Activated CD4-positive, CD25-positive, alpha-beta regulatory T cell treated with anti-CD3 and anti-CD28 coated beads, Interleukin-2, amount 50 U/mL, for 24 hours (primary cell): ENCODE measurements around the gene SNORC.

Source experiments
- ATAC-seq, 2 donors: fragments of 150-1000 bp; cut with Tn5 transposase; one replicate each; pipeline ENCODE4 v1.10.0; 2021; ENCODE audit warnings: mild to moderate bottlenecking in 1 of 2, moderate library complexity in 1 of 2

Gene SNORC

DNA sequence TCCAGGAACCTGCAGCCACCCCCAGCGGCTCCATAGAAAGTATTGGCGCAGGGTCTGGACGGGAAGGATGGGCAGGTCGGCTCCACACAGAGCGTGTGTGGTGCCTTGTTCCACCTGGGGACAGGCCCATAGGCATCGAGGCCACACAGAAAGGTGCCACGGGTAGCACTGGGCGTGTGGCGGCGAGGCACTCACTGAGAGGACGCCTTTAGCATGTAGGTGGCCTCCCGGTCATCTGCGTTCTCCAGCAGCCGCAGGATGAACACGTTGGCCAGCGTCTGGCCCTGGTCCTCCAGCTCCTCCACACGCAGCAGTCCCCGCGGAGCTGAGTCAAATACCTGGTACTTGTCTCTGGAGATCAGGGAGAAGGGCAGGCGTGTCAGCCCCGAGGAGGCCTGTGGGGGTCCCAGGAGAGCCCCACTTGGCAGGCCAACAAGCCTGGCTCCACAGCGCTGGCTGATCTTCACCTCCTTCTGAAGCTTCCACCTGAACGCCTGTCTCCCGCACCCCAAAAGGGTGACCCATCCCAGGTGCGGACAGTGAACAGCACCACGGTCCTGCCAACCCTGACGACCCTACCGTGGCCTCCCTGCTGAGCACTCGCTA lies 13.2 kb downstream of the SNORC start:
- ATAC-seq: no peak

DNA sequence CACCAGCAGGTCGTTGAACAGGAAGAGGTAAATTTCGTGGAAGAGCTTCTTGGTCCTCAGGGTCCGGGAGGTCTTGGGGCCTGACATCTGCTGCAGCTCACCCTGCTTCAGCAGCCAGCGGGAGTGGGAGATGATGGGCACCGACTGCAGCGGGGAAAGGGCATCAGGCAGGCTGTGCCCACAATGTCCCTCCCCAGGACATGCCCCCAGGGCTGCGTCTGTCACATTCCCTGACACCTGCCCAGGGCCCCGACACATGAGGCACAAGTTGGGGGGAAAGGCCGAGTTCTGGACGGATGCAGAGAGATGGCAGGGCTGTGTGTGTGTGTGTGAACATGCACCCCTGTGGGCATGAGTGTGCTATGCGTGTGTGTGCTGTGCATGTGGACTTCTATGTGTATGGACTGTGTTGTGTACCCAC lies 13.9 kb downstream of the SNORC start:
- no peak for ATAC-seq

DNA sequence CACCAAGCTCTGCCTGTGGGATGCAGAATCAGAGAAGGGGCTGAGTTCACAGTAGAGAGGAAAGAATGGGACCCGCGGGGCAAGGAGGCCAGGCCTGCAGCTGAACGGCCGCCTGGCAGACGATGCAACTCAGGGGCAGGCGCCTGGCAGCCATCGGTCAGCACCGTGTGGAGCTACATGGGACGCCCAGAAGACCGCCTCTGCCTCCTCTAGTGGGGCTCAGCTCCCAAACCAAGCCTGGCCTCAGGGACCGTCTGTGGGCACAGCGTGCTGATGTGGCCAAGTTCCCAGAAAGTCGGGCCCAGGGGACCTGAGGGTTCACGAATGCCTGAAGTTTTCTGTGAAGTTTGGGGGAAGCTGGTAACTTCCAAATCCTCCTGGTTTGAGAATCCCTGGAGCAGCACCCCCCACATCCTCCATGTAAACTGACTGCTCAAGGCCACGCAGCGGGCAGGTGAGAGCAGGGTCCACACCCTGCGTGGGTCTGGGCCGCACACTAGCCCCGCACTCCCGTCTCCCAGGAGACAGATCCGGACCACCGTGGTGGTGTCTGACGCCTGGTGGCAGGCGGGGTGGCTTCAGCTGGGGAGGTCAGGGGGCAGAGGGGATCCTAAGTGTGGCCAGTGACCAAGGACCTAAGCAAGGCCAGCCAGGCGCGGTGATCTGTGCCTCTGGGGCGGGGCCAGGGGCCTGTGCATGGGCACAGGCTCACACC lies 14.6 kb downstream of the SNORC start:
- no peak for ATAC-seq

DNA sequence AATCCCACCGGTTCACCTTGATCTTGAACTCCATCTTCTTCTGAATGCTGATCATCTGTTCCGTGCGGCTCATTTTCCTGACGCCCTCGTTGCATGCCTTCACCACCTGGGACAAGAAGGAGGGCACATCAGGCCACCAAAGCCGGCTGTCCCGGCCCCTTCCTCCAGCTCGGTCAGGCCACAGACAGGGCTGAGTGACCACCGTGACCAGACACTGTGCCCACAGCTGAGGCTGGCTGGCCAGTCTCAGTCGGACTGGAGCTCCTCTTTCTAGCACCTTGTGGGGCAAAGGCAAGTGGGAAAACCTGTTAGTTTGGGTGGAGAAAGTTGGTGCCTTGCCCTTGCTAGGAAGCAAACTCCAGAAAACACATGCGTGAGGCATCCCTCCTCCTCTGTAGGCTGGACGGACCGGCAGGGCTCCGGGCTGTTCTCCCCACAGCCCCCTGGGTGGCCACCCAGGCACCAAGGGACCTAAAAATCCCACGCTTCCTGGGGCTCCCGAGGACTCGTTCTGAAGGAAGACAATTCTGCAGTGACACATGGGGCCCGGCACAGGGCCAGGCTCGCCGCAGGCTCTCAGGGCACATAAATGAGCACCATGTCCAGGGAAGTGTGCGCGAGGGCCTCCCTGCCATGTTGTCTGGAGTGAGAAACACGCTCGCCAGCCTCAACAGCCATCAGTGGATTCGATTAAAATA lies 15.3 kb downstream of the SNORC start:
- no peak for ATAC-seq

DNA sequence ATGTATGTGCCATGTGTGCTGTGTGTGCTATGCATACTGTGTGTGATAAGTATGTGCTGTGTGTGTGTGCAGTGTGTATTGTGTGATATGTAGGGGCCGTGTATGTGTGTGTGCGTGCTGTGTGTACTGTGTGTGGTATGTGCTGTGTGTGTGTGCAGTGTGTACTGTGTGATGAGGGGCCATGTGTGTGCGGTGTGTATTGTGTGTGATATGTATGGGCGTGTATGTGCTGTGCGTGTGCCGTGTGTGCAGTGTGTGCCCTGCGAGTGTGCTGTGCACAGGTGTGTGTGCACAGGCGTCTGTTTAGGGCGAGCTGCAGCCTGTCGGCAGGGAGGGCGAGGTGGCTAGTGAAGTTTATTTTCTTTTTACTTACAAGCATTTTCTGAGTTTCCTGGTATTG lies 16.1 kb downstream of the SNORC start:
- no peak for ATAC-seq

DNA sequence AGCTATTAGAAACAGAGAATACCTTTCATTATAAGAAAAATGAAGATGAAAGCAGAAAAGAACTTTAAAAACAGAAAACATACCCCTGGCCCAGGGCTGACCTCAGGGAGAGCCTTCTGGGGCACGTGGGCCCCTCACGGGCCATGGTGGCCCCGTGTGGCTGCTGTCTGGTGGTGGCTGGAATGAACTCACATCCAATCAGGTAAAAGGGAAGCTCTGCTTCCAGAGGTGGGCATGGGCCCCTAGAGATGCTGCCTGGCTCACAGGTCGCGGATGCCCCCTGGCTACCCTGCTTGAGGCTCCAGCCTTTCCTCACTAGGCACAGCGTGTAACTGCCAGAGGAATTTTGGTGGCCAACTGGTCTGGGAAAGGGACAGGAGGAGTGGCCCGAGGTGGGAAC lies 16.6 kb downstream of the SNORC start:
- ATAC-seq: no peak

DNA sequence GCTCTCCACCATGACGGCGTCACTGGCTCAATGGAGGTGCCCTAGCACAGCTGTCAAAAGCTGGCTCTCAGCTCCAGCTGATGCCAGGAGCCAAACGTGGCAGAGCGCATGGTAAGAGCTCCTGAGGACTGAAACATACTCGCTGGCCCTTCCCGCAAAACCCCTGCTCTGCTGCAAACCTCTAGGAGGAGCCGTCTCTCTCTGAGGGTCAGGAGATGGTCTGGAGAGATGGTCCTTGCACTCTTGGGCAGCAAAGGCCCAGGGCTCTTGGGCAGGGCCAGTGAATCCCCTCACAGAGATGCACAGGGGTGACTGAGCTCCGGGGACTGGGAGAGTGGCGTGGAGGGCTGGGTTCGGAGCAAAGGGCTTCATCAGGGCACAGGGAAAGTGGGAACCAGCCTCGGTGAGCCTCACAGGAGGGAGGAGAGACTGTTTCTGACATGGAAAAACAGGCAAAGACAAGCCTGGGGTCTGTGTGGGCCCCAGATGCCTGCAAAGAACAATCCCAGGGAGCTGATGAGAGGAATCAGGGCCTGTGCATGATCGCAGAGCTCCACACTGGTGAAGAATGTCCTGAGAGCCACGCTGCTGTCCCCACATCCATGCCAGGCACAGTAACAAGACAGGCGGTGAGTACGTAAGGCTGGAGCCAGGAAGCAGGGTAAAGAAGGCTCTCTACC lies 17.2 kb downstream of the SNORC start:
- no peak for ATAC-seq

DNA sequence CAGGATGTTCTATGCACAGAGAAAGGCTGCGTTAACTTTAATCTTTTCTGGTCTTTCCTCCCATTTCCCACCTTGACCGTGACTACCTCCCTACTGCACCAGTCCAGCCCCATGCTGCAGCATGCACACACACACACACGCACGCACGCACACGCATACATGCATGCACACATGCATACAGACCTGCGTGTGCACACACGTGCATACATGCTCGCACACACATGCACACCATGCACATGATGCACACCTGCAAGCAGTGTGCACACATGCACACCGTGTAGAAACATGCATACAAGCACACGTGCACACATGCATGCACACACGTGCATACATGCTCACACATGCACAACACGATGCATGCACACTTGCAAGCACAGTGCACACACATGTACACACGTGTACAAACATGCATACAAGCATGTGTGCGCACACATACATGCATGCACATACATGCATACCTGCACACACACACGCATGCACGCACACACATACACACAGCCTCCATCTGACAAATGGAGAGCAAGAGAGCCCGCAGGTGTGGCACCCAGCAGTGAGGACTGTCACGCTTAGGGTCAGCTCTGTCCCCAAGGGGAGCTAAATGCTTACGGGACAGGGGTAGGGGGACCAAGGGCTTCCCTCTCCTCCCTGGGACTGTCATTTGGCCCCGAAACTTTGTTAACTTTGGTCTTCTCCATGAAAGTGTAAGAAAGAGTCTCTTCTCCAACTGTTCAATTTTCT lies 18.2 kb downstream of the SNORC start:
- no peak for ATAC-seq

DNA sequence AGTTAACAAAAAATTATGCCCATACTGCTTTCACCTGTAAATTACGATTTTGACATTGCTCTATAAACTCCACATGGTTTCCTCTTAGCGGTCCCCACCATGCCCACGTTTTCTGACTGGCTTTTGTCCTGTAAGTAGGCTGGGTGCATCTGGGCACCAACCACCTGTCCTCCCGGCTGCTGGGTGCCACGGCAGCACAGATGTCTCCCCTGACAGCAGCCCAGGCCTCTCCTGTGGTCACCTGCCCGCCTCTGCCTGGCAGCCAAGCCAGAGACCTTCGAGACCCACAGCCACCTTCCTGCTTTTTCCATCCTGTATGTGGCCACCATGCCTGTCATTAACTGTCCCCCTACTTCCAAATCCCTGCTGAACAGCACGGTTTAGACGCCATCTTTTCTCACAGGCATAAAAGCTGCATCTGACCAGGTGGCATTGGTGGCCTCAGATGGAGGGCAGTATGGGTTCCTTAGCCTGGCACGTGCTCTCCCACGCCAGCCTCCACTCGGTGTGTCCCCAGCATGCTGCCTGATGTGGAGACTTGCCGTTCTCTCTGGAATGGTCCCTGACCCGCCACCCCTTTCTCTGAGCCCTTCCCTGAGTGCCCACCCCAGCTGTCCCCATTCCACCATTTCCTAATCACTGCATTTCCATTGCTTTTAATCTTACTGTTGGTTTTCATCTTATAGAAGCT lies 18.9 kb downstream of the SNORC start:
- ATAC-seq: no peak

DNA sequence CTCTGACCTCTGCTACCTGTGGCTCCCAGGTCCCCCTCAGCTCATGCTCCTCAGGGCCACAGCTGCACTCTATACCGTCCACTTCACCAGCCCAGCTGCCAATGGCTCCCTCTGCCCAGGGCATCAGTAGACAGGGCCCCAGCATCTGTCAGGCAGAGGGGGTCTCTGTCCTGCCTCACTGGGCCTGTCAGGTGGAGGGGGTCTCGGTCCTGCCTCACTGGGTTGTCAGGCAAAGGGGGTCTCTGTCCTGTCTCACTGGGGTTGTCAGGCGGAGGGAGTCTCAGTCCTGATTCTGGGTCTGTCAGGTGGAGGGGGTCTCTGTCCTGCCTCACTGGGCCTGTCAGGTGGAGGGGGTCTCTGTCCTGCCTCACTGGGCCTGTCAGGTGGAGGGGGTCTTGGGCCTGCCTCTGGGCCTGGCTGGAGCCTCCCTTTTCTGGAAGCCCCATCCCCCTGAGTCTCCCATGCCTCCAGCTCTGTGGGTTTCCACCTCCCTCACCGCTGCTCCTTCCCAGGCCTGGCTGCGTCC lies 19.9 kb downstream of the SNORC start:
- no peak for ATAC-seq

DNA sequence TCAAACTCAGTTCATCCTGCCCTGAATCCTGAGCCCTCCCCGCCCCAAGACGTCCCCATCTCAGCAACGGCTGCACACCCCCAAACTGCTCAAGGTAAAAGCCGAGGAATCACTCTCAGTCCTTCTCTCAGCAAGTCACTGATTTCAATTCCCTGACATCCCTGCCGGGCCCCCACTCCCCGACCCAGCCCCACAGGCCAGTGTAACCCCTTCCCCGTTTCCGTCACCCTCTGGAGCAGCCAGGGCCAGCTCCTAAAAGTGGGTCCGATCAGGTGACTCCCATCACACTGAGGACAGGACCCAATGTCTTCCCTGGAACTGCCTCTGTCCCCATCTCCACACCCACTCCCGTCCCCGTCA lies 20.5 kb downstream of the SNORC start:
- ATAC-seq: no peak

DNA sequence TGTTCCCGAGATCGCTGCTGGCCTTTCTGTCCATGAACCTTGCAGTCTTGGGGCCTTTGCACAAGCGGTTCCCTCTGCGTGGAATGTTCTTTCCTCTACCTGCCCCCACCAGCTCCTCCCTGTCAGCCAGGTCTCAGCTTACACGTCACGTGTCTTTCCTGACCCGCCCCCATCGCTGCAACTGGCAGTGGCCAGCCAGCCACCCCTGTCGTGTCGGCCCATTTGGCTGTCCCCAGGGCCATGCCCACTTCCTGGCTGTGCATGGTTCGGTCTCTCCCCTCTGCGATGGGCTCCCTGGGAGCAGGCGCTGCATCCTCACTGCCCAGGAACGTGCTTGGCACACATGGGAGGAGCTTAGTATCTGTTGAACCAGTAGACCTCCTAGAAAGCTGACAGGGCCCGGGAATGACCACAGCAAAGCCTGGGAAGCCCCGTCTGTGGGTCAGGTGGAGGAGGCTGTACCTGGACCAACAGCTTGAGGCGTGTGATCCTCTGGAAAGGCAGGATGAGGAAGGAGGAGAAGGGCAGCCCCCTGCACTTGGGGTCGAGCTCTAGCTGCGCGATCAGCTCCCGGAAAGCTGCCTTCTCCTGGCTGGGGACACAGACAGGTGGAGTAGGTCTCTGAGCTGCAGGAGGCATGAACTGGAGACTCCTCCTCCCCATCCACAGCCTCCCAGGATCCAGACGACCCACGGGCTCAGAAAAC lies 21.0 kb downstream of the SNORC start:
- no peak for ATAC-seq

DNA sequence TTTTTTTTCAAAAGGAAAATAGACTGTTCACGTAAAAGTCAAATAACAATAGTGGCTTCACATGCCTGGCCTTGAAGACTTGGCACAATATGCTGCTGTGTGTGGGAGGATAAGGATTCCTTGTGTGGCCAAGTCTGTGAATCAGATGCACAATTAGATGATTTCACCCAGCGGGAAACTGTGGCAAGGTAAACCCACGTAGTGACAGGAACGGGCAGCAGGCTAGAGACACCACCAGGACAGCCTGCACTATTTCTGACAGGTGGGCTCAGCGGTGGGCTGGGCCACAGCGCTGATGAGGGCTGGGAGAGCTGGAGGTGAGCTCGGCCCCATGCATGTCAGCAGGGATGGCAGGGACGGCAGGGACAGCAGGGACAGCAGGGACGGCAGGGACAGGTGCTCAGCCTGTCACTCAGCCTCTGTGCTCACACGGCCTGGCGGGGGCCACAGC lies 21.6 kb downstream of the SNORC start:
- no peak for ATAC-seq

DNA sequence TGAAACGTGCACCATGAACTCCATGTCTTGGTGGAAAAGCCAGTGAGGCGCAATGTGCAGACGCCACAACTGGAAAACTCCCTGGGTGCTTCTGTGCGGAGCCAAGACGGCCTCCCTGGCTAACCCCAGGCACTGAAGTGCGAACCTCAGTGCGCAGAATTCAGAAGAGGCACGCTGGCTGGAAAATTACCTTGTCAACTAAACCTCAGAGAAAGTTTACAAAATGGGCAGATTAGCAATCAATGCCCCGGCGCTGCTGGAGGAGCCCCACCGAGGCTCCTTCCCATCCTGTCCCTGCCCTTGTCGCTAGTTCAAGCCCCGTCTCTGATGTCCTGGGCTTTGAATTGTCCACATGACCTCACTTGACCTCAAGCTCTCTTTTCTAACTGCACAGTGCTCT lies 22.2 kb downstream of the SNORC start:
- no peak for ATAC-seq

DNA sequence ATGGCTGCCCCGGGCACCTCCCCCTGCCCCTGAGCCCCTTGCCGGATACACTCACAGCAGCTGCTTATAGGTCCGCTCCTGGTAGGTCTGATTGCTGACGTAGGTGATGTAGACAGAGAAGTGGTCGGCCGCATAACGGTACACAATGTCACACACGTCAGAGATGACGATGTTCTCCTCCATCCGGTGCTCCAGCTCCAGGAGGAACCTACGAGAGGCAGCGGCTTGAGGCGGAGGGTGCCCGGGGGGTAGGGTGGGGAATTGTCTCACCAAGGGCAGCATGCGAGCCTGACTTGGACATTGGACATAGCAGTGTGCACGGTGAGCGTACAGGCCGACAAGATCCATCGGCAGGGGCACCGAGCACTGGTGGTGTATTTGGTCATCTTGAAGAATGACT lies 22.8 kb downstream of the SNORC start:
- ATAC-seq: no peak

DNA sequence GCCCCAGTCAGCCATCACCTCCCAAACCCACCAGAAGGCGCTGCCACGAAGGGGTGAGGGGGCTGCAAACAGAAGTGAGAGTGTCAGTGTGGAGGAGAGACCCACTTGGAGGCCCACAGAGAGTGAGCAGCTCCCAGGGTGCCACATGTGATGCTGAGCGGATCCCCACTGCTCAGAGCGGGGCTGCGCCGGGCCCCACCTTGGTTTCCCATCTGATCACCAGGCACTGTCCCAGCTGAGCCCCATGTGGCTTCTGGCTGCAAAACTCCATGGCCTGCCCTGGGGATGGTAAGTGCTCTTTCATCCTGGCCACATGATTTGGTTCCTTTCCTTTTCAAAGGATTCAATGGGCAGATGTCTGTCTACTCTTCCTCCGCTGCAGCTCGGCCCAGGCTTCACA lies 23.8 kb downstream of the SNORC start:
- no peak for ATAC-seq

DNA sequence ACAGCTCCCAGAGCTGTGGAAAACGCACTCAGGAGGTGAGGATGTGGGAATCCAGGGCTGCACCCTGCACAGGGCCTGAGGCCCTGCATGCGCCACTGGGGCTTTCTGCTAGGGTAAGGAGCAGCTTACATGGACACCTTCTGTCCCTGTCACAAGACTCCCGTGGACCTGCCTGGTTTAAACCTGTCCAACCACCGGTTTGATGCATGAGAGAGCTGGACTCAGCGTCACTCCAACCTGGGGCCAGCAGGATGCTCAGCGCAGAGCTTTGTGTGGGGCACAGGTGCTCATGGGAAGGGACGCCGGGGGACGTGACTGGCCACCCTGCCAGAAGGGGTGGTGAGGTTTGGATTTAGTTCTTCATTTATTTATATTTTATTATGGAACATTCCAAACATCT lies 24.2 kb downstream of the SNORC start:
- ATAC-seq: no peak

DNA sequence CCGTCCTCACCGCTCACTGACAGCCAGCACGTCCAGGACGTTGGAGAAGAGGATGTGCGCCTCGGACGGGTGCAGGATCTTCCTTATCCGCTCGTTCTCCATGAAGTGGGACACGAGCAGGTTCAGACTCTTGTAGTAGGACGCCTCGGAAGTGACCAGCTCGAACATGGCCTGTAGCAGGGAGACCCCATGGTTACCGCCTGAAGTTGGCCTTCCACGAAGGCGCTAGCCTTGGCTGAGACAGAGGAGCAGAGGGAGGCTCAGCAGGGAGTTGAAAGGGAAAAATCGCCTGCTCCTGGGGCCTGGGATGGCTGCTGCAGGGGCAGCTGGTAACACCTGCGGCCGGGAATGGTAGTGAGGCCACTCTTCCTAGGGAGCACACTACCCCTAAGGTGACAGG lies 24.7 kb downstream of the SNORC start:
- ATAC-seq: no peak

DNA sequence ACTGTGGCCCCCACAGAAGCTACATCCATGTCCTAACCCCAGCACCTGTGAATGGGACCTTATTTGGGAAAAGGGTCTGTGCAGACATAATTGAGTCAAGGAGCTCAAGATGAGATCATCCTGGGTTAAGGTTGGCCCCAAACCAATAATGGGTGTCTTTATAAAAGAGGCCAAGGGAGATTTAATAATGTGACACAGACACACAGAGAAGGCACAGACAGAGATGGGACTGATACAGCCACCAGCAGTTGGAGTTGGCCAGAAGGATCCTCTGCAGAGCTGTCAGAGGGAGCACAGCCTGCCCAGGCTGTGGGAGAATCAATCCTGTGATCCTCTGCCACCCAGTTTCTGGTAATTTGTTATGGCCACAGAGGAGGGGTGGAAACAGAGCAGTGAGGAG lies 26.0 kb downstream of the SNORC start:
- ATAC-seq: no peak

DNA sequence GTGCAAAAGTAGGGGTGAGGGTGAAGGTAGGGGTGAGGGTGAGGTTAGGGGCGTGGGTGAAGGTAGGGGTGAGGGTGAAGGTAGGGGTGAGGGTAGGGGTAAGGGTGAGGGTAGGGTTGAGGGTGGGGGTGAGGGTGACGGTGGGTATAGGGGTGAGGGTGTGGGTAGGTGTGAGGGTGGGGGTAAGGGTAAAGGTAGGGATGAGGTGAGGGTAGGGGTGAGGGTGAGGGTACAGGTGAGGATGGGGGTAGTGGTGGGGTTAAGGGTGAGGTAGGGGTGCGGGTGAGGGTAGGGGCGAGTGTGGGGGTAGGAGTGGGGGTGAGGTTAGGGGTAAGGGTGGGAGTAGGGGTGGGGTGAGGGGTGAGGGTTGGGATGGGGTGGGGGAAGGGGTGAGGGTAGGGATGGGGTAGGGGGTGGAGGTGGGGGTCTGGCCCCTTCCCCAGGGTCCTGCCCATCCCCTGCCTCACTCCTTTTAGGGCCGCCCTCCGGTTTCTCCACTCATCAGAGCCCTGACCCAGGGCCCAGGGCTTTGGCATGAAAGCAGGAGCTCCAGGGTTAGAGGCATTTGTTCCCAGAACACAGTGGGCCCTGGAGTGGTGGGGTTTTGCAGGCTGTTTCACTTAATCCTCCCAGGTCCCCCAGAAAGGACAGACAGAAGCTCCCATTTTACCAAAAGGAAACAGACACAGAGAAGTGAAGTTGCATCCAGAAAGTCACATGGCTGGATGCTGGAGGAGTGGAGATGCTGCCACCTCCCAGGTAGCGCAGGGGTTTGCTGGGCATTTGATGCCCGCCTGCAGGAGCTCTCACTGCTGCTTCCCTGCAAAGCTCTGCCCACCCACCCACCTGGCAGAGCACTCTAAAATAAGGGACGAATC lies 26.9 kb downstream of the SNORC start:
- ATAC-seq: no peak
